HepG2 (cell line): ENCODE data around the gene FOXA1.

Source experiments
- EZH2 ChIP-seq: conservative IDR thresholded peaks from 2 replicates; pipeline ENCODE4 v1.6.1; 2012; ENCODE audit warnings: mild to moderate bottlenecking, low read depth, low read length, moderate library complexity
- RAD21 ChIP-seq: fragments of 450-650 bp; formaldehyde crosslinking; IDR thresholded peaks from 2 replicates; pipeline ENCODE4 v1.5.0; 2020; ENCODE audit warnings: mild to moderate bottlenecking
- ZKSCAN5 ChIP-seq: sonication (generic); formaldehyde crosslinking; IDR thresholded peaks from 2 replicates; pipeline ENCODE4 v1.5.1; 2020; ENCODE audit warnings: mild to moderate bottlenecking, missing genetic modification reagents

DNA sequence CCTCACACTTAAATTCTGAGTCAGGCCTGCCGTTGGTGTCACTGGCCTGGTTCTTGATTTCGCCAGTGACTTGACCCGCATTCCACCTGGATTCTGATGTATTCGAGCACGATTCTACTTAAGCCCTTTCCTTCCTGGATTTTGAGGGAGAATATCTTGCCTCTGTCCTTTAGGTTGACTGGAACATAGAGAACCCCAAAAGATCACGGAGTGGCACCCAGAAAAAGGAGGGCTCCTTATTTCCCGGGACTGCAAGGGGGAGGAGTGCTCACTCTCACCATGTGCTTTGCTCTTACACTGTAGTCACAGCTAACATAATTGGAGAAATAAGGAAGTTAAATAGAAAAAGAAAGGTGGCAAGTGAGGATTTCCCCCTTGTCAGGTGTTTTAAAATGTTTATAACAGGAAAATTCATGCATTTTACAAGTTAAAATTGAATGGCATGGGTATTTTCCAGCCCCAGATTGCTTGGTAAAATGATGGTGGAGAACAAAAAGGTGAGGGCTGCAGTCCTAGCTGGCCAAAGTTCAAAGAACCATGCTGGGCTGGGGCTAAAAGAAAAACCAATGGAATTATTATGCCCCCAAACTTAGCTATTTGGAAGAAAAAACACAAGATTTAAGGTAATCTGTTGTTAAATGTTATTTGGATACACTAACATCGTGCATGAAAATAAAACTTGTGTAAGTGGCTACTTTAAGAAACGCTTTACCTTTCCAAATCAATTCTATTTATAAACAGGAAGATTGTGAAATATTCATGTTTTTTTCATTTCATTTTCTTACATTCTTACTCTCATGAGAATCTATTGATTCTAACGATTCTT, 8.9 kb downstream of the FOXA1 start:
- TF ChIP-seq RAD21 (CRISPR knock-in tag), result no peak
- no peak for TF ChIP-seq EZH2
- no peak for TF ChIP-seq ZKSCAN5 (CRISPR knock-in tag)
